ENCODE results near the gene CRISPLD2.

GRCh38 chr16:84778720-84779119 is 41.1 kb upstream of the CRISPLD2 start:
- TF ChIP-seq CTCF (IDR thresholded peaks at IDR 0.05) (no peak), POLR2A (IDR thresholded peaks at IDR 0.05) (no peak)
